ENCODE results near the gene LPCAT3.
"Not testable (repeated sequence)": the region's sequence is repeated elsewhere in the genome, so short reads cannot be mapped to it uniquely, and the experiment has no call there.

LPCAT3 gene

DNA sequence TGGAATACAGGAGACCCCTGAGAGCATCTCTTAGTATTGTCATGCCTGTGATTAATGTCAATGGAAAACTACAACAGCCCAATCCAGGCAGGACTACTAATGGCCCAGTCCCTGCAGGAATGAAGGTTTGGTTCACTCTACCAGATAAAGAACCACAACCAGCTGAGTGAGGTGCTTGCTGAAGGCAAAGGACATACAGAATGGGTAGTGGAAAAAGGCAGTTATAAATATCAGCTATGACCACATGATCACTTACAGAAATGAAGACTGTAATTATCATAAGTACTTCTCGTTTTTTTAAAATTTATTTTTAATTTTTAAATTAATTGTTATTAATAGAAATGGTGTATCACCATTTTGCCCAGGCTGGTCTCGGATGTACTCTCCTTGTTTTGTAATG lies 17.2 kb upstream of the LPCAT3 start:
- no peak for DNase-seq

DNA sequence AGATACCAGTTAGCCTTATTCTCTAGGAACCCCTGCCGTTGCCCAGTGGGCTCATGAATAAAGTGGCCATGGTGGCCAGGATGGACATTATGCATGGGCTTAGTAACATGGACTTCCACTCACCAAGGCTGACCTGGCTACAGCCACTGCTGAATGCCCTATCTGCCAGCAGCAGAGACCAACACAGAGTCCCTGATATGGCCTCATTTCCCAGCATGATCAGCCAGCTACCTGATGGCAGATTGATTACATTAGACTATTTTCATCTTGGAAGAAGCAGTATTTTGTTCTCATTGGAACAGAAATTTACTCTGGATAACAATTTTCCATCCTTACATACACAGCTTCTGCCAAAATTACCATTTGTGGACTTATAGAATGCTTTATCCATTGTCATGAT lies 16.2 kb upstream of the LPCAT3 start:
- no peak for DNase-seq

DNA sequence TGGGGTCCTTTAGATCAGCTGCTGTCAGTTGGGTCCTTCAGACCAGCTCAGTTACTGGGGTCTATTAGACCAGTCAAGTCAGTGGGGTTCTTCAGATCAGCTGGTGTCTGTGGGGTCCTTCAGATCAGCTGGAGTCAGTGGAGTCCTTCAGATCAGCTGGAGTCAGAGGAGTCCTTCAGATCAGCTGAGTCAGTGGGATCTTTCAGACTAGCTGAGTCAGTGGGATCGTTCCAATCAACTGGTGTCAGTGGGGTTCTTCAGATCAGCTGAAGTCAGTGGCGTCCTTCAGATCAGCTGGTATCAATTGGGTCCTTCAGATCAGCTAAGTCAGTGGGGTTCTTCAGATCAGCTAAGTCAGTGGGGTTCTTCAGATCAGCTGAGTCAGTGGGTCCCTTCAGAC lies 14.7 kb upstream of the LPCAT3 start:
- DNase-seq = no peak

DNA sequence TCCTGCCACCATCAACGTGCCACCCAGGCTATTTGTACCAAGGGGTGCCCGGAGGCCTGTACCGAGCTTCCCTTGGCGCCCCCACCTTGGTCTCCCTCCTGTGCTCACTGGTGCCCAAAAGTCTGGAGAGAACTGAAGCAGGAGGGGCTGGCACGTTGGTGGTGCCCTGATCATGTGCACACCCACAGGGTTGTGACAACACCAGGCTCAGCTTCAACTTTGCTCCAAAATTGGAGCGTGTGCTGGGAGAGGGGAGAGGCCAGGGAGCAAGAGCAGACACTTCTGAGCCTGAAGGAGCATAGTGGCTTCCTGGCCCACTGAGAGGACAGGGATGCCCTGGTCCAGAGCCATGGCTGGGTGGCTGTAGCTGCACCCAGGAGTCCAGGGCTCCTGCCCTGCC lies 13.0 kb upstream of the LPCAT3 start:
- no peak for DNase-seq

DNA sequence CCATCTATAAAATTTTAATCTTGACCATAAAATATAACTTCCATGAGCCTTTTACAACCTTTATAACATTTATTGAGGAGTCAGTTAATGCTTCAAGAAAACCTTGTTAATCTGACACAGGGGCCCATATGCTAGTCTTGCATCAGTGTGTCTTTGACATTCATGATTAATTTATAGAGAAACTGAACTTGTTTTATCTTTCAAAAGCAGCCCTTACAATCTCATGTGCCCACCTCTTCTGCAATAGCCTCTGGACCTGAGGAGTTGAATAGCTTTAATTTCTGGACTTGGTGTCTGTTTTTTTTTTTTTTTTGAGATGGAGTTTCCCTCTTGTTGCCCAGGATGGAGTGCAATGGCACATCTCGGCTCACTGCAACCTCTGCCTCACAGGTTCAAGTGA lies 8.6 kb upstream of the LPCAT3 start:
- no peak for DNase-seq

DNA sequence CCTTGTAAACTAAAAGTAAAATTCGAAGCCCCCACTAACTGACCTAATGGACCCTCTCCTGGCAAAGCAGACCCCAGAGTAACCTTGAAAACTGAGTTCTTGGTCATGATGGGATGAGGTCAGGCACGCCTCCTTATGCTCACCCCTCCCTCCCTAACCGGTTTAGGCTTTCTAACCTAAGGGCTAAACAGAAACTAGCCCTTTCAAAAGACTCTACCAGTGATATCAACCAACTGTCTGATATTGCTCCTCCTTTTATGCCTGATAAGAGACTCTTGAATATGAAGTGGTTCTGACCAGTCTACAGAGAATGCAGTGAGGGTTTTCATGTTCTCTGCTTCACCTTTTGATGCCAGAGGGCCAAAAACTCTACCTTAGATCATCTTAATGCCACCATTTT lies 4.8 kb upstream of the LPCAT3 start:
- no peak for DNase-seq

DNA sequence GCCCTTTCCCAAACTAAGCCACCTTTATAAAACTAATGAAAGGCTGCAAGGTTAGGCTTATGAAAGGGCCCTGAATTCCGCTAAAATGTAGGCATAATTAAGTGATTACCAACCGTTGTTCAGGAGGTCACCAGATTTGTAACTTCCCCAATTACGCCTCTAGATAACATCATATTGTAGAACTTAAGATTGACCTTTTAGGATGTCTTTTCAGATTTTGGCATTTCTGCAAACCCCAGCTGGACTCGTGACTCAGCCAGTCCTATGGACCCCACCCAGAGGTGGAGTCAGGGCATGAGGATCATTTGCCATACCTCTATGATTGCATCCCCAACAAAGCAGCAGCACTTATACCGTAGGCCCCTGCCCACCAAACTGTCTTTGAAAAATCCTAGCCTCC lies 3.7 kb upstream of the LPCAT3 start:
- no peak for DNase-seq

DNA sequence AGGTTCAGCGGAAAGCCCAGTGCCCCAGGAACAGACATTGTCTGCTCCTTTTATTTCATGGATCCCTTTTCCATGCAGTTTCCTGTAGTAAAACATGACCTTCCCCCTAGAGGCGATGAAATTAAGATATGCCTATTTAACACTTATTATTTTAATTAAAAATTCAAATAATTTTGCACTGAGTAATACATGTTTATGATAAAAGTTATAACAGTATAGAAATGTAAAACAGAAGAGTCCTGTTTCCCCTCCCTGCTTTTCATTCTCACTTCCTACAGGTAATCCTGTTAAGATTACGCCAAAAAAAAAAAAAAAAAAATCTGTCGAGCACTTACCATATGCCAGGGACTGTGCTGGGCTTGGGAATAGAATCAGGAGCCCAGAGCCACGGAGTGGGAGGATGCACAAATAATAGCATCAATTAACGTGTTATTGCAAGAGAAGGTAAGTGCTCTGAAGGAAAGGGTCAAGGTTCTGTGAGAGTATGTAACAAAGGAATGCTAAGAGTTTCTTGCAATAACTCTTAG lies 830 bp upstream of the LPCAT3 start:
- DNase-seq = no peak

DNA sequence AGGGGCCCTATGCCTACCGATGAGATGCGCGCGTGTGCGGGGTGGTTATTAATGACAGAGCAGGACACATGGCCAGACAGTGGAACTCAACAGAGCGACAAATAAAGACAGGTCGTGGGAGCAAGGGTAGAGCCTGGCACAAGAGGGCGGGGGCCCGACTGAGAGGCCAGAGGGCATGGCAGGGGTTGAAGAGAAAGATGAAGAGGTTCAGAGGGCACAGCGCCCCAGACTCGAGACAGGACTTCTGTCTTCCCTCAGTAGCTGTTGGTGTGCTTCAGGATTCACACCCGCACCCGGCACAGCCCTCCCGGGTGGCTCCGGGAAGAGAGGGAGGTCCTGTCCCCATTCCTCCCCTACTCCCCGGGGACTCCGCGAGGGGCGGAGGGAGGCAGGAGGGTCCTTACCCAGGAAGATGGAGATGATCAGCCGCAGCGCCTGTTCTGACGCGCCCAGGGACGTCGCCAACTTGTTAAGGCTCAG lies 366 bp downstream of the LPCAT3 start:
- peak in 1 of 2 experiments; percentile 30 for DNase-seq

DNA sequence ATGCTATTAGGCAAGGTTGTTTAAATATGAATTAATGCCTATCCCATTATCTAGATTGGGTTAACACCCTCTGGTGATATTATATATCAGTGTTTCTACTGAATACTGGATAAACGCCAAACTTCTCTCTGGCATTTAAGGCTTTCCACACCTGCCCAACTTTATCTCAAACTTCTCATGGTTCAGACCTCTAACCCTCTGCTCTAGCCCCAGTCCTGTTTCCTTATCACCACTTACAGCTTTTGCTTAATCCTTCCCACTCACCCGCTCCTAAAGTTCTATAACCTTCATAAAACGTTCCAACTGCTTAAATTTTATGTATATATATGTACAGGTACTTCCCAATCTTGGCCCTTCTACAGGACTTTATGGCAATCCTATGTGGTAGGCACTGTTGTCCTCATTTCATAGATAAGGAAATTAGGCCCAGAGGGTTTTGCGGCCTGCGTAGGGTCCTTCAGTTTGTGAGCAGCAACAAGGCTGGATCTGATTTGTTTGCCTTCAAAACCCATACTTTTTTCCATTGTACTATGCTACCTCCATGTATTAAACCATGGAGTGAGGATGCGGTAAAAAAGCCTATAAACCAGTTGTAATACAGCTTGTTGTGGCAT lies 1.2 kb downstream of the LPCAT3 start:
- DNase-seq = no peak

DNA sequence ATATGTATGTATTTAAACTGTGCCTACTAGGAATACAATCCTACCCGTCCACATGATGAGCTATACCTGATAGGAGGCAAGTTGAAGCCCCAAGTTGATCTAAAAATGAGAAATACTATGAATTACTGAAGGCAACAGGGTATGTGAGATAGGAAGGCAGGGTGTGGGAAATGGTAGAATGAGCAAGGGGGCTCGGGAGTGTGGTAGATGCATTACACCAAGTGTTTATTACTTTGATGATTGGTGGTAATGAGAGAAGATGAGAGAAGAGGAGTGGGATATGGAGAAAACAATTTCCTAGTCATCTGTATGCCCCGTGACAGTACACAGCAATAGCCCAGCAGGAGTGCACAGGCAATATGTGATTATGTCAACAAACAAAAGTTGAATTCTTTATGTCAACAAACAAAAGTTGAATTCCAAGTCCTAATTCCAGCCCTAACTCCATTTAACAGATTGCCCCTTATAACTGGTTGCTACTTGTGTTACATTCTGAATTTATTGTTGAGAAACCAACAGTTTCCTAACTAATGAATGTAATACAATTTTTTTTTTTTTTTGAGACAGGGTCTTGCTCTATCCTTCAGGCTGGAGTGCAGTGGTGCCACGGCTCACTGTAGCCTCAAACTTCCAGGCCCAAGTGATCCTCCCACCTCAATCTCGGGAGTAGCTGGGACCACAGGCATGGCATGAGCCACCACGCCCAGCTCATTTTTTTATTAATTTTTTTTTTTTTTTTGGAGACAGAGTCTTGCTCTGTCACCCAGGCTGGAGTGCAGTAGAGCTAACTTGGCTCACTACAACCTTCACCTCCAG lies 2.5 kb downstream of the LPCAT3 start:
- no peak for DNase-seq

DNA sequence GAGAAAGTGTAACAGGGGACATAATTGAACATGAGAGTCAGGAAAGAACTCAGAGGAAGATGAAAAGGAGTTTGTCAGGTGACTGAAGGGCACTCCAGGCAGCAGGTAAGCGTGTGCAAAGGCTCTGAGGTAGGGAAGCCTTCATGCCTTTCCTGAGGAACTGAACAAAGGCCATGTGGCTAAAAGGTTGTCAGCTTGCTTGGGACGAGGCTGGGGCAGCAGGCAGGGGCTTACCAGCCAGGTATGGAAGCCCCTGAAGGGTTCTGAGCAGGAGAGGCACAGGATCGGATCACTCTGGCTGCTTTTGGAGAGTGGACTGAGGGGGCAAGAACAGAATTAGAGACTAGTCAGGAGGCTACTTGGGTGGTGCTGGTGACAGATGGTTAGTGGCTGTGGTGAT lies 5.2 kb downstream of the LPCAT3 start:
- no peak for DNase-seq

DNA sequence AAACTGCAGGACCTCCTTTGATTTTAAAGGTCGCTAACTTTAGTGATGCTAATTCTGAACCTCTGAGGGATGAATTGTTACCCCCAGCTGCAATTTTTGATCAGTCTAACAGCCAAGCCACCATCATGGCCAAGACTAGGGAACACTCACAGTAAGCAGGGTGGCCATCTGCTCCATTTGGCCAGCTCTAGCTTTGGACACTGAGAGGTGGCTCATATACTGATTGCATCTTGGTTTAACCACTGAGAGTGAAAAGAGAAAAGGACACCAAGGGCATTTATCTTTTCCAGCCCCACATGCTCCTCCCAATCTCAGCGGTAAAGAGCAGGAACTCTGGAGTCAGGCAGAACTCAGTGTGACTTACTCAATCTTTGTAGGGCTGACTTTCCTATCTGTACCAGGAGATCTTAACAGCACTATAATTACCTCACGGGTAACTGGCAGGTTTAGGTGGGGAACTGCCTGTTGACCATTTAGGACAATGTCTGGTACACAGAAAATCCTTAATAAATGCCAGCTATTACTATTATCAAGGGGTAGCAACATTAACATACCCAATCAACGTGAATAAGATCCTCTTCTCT lies 6.2 kb downstream of the LPCAT3 start:
- no peak for DNase-seq

DNA sequence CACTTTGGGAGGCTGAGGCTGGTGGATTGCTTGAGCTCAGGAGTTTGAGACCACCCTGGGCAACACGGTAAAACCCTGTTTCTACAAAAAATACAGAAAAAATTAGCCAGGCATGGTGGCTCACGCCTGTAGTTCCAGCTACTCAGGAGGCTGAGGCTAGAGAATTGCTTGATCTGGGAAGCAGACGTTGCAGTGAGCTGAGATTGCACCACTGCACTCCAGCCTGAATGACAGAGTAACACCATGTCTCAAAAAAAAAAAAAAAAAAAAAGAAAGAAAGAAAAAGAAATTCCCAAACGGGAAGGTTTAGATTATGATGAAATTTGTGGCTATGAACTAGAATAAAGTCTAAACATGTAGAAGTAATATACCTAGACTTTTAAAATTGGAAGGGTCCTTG lies 6.9 kb downstream of the LPCAT3 start:
- DNase-seq = not testable (repeated sequence)

DNA sequence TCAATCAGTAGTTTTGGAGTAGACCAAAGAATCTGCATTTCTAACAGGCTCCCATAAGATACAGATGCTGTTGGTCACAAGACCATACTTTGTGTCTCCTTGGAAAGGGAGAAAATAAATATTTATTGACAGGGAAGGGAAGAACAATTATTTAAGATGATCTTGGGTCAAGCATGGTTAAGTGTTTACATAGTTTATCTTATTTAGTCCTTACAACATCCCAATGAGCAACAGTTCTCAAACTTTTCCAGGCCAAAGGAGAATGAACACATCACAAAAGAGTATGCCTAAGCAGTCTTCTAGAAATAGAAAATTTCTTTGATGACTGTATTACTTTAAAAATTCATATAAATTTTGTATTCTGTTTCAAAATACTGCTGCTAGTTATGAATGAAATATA lies 8.8 kb downstream of the LPCAT3 start:
- no peak for DNase-seq

DNA sequence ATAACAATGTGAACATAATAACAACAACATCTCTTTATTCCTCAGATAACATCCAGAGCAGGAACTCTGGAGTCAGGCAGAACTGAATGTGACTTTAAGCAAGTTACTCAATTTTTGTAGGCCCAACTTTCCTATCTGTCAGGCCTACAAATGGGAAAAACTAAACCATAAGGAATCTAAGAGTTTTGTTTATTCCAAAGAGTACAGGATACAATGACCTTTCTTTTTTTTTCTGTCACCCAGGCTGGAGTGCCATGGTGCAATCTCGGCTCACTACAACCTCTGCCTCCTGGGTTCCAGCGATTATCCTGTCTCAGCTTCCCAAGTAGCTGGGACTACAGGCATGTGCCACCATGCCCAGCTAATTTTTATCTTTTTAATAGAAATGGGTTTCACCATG lies 9.4 kb downstream of the LPCAT3 start:
- DNase-seq = no peak

DNA sequence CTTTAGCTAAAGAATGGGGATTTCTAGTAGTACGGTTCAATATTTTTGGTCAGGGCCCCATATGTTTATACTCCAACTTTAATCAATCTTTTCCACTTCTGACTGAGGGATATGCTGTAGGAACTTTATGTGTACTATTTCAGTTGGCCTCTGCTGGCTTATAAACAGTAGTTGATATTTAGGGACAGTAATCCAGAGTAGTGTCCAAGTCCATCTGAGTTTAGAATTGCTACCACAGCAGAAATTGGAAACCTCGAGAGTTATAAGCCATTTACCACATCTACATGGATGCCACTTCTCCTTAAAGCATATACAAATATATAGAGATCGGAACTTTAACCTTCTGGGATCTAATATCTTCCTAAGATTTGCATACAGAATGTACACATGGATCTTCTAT lies 11.6 kb downstream of the LPCAT3 start:
- DNase-seq = no peak

DNA sequence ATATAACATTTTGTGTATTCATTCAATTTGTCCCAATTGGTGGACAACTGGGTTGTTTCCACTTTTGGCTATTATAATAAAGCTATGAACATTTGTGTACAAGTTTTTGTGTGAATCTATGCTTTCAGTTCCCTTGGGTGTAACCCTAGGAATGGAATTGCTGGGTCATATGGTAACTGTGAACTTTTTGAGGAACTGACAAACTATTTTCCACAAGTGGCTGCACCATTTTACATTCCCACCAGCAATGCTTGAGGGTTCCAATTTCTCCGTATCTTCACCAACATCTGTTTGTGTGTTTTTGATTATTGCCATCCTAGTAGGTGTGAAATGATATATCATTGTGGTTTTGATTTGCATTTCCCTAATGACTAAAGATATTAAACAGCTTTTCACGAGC lies 13.0 kb downstream of the LPCAT3 start:
- no peak for DNase-seq

DNA sequence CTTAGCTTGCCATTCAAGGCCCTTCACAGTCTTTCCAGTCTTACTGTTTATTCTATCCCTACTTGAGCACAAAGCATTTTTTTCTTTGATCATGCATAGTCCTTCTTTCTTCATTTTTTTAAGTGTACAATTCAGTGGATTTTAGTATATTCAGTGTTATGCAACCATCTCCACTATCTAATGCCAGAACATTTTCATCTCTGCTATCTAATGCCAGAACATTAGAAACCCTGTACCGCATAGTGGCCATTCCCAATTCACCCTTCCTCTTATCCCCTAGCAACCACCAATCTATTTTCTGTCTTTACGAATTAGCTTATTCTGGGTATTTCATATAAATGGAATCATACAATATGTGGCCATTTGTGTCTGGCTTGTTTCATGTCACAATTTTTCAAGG lies 13.4 kb downstream of the LPCAT3 start:
- DNase-seq = no peak

DNA sequence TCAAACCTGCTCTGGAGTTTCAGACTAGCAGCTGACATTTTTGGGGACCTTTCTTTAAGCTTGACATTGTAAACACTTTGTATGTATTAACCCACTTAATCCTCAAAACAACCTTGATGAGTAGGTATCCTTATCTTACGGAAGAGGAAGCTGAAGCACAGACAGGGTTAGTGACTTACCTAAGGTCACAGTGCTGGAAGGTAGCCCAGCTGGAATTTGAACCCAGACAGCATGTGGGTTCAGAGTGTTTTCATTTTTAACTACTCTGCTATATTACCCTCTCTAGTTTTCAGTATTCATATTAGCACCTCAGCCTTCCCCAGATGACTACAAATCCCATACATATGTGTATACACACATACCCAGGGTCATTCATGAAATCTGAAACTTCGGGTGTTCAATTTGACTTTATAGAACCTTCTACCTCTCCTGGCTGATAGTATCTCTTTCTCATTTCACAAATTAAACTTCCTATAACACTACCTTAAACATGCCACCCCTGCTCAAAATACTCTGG lies 13.9 kb downstream of the LPCAT3 start:
- DNase-seq = no peak

DNA sequence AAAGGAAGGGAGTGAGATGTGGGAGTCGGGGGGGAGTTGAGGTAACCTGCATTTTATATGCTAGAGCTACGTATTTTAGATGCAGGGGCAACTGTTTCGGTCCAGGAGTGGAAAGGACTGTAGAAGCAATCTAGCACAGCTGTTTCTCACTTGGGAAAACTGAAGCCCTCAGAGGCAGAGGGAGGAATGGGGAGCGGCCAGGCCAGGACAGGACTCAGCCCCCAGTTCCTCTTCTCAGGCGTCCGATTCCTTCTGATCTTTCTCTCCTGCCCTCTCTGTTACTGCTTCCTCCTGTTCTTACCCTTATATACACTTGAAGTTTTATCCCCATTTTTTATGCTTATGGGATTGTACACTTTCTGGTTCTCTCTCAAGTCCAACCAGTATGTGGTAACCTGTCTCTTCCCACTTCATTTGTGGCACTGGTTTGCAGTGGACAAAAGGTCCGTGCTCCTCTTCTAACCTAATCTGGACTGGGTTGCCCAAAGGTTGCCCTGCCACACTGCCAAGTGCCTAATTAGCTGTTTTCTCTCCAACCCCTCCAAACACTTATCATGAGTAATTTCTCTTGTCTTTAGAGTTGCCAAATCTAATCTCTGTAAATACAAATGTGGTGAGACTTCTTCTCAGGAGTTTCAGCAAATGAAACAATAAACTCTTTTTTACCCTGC lies 16.2 kb downstream of the LPCAT3 start:
- no peak for DNase-seq

DNA sequence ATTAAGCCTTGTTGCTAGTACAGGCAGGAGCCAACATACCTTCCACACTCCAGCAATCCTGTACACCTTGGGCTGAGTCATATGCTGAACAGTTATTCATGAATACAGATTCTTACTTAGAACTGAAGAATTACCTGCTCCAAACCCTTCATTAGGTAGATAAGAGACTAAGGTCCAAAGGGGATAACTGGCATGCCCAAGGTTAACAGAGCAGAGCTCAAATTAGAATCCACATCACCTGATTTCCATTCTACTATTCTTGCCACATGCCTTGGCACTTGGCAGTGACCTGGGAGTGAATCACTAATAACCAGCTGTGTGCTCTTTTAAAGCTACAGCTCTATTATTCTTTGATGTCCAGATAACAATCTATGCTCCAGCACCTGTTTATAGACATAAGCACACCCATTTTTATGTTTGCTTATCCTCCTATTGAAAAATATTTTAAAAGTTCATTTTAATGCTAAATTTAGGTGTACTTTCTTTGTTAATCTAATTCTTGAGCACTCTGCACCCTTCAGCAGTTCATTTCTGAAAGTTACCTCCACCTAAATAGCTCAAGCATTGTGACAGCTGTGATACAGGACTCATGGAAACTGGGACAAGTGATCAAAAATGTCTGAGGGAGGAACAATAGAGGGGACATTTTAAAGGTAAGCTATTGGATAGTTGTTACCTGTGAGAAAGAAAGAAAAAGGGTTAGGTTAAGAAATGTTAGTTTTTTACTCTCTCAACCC lies 19.4 kb downstream of the LPCAT3 start:
- no peak for DNase-seq

DNA sequence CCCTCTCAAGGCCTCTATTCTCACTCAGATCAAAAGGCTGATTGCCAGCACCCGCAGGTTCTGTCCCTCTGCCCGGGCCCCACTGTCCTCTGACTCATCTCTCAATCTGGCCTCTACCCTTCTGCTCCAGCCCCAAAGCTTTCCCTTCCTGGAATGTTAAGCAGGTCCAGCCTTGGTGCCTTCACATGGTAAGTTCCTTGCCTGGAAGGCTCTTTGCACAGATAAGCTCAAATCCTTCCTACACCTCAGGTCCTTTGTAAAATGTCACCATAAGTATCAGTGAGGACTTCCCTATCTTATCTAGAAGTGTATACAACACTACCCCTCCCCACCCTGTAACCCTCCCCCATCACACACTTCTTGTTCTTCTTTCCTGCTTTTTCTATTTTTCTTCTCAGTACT lies 22.2 kb downstream of the LPCAT3 start:
- no peak for DNase-seq
